ENCODE data around the gene ABCC4. TPM values are rescaled to one million over a fixed set of nuclear protein-coding genes. Genes with fewer than 3 reads are reported as not detected.

The ABCC4 gene
- polyA plus RNA-seq, 1 donor = 24.7 TPM

- DNase-seq = no peak
Observed at GRCh38 chr13:95160112-95160906, 140.9 kb downstream of the ABCC4 start.

- DNase-seq = no peak
Observed at GRCh38 chr13:95159458-95159857, 141.8 kb downstream of the ABCC4 start.

GRCh38 chr13:95156208-95156607, 145.0 kb downstream of the ABCC4 start:
- no peak for DNase-seq

- no peak for DNase-seq
Observed at GRCh38 chr13:95155504-95155903, 145.7 kb downstream of the ABCC4 start.

DNA sequence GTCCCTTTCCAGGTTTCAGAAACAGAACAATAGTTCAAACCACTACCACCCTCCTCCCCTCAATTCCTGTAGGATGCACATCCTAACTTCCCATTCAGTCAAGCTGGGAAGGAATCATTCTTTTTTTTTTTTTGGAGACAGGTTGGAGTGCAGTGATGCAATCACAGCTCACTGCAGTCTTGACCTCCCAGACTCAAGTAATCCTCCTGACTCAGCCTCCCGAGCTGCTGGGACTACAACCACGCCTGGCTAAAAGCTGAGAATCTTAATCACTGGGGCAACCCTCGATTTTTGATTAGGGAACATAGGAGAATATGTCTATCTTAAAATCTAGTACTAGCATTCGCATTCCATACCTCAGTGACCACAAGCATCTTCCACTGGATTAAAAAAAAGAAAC, 146.2 kb downstream of the ABCC4 start:
- no peak for DNase-seq

GRCh38 chr13:95154413-95154886, 146.8 kb downstream of the ABCC4 start:
- DNase-seq = no peak

DNA sequence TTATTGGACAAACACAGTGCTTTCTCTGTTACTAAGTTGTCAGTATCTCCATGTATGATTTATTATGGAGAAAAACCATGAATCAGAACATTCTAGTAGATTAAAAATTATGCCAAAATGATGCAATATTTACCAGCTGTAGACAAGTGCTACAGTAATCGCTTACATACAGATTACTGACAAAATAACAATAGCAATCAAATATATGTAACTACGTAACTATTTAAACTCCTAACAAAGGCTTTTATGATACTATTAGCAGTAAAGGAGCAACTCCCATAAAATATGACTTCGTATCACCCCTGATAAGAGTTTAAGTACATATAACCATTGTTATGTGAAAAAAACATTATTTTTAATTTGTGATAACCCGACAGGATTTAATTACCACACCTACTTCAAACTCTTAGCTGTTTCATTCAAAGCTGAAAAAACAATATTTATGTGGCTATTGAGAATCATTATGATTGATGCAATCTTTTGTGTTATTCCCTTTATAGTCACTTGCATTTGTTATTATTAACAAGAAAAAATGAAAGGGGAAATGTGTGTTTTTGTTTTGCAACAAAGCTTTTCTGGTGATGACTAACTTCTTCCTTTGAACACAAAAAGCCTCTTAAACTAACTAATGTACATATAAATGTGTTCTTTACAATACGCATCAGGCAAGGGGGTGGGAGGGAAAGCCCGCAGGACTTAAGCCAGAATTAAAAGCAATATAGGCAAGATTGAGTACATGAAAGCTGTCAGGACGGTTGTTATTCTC, 147.4 kb downstream of the ABCC4 start:
- no peak for DNase-seq

DNA sequence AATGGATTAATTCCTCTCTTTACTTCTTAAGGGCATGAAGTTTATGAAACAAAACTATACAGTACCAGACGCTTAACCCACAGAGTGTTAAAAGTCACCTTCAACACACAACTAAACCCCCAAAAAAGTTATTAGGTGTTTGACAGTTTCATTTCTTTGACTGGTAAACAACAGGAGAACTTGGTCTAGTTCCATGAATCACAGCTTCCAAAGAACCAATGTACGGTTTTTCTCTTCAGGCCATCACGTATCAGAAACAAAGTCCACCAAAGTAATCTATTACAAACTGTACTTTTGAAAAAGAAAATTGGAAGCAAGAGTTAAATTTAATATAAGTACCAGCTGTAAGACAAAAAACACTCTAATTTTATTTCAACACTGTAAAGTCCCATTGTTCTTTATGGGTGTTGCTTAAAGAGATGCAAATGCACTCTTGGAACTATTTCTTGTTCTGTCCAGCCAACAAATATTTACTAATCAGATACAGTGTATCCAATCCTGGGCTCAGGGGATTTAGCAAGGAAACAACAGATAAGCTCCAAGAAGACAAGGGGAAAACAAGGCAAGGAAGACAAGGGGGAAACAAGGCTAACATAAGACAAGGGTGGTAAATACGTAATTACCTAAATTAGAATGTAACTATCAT, 149.2 kb downstream of the ABCC4 start:
- no peak for DNase-seq

- DNase-seq = no peak
Observed at GRCh38 chr13:95150555-95150954, 150.7 kb downstream of the ABCC4 start.

DNA sequence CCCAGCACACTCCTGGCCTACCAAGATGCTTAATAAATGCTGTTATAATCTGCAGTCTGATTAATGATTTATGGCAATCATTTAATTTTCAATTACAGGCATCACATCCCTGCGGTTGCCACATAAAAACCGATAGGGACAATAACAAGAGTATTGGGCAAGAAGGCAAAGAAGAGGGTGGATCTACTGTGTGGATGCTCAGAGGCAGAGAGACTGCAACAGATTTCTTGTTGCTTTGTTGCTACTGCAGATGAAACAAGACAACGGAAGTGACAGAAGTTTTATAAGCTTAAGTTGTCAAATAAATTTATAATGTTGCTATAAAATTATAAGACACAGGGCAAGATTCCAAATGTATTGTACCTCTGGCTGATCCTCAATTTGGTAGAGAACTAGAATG, 154.8 kb downstream of the ABCC4 start:
- DNase-seq = no peak

DNA sequence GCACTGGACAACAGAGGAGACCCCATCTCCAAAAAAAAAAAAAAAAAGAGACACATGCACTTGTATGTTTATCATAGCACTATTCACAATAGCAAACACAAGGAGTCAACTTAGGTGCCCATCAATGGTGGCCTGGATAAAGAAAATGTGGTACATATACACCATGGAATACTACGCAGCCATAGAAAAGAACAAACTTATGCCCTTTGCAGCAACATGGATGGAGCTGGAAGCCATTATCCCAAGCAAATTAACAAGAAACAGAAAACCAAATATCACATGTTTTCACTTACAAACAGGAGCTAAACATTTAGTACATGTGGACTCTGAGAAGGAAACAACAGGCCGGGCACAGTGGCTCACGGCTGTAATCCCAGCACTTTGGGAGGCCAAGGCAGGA, 155.7 kb downstream of the ABCC4 start:
- no peak for DNase-seq

DNA sequence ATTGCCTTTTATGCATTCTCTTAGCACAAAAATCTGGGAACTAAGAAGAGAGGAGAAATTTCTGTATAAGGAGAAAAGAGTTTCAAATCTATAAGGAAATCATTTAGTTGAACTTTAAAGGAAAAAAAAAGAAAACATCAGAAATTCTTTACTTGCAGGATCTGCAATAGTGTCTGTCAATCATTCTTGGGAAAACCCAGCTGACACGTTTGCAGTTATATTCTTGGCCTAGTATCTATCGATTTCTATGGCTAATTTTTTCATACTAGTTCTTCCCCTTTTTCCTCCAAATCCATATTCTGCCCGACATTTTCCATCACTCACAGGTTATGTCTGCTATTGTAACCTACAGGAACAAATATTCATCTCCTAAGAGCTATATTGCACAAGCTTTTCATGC, 160.7 kb downstream of the ABCC4 start:
- DNase-seq = no peak

DNA sequence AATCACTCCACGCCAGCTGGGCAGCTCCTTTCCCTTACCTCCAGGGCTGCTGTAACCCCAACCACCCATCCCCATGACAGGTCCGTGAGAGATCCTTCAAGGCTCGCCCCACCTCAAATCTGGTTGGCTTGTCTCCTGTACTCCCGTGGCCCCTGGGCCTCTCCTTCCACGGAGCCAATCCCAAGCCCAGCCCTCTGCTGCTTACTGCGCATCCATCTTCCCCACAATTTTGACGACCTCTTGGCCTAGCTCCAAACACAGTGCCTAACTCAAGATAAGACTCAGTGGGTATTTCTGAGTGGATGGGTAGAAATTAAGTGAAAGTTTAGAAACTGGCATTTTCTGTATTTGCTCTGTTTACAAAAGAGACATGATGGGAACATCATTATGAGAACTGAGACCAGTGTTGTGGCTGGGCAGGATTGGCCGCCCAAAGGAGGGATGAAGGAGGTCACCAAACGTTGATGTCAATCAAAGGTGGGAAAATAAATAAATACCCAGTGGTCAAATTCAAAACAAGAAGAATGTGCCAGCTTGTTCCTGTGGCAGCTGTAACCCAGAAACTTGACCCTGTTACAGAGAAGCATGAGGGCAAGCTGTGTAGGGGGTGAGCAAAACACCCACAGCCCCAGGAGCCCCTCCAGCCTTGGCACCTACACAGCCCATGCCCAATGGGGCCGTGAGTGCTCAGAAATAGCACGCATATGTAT, 162.2 kb downstream of the ABCC4 start:
- no peak for DNase-seq

GRCh38 chr13:95137096-95137495, 164.2 kb downstream of the ABCC4 start:
- DNase-seq = no peak

- DNase-seq = no peak
Observed at GRCh38 chr13:95136638-95137037, 164.6 kb downstream of the ABCC4 start.

DNA sequence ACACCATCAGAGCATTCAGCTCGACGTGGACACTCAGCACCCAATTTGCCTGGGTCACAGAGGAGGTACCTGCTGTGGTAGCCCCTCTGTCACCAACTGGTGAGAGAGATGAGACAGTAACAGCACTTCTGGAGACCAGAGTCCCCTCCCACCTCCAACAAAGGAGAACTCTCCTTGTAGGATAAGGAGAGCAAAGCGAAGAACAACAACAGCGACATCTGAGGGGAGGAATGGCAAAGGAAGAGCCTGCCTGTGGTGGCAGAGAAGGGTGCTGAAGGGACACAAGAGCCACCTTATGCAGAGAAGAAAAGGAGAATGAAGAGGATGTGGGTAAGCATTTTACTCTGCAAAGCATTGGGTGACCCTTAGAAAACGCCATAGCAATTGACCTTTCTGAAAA, 167.8 kb downstream of the ABCC4 start:
- DNase-seq = no peak

- DNase-seq = no peak
Observed at GRCh38 chr13:95129004-95129403, 172.2 kb downstream of the ABCC4 start.

GRCh38 chr13:95128045-95128643, 173.1 kb downstream of the ABCC4 start:
- DNase-seq = no peak

GRCh38 chr13:95124959-95125358, 176.3 kb downstream of the ABCC4 start:
- DNase-seq = no peak

GRCh38 chr13:95123726-95124125, 177.5 kb downstream of the ABCC4 start:
- no peak for DNase-seq

DNA sequence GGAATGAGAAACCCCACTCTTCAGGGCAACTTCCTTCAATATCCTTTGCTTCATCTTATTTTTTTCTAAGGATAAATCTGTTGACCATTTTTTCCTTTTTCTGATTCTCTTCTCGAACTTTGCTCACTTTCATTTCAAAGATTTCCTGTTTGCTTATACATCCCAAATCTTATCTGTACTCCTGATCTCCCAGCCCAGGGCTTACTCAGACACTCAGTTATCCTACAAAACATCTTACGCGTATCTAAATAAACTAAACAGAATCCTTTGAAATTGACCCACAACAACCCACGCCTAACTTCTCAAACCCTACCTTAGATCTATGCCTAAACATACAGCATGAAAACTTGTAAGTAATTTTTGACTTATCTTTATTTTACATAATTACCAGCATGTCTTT, 179.2 kb downstream of the ABCC4 start:
- no peak for DNase-seq

- no peak for DNase-seq
Observed at GRCh38 chr13:95121516-95121915, 179.7 kb downstream of the ABCC4 start.

Measured in left kidney (tissue), 2 donors.